H54 (cell line): Measurements from ENCODE around the gene PRAC1.

Source experiments
- DNase-seq: peaks from one replicate; pipeline ENCODE4 v3.0.0; 2011; ENCODE audit warnings: low spot score, mixed read lengths; ENCODE audit not compliant: insufficient read length
- FAIRE-seq: peaks from 3 replicates; lab custom pipeline; 2011; peaks lifted over from hg19 to GRCh38; lab: Jason Lieb, UNC
- POLR2A ChIP-seq: IDR thresholded peaks from 2 replicates; pipeline ENCODE4 v1.6.1; 2011; ENCODE audit warnings: low read depth, mild to moderate bottlenecking, low read length

PRAC1 gene

DNA sequence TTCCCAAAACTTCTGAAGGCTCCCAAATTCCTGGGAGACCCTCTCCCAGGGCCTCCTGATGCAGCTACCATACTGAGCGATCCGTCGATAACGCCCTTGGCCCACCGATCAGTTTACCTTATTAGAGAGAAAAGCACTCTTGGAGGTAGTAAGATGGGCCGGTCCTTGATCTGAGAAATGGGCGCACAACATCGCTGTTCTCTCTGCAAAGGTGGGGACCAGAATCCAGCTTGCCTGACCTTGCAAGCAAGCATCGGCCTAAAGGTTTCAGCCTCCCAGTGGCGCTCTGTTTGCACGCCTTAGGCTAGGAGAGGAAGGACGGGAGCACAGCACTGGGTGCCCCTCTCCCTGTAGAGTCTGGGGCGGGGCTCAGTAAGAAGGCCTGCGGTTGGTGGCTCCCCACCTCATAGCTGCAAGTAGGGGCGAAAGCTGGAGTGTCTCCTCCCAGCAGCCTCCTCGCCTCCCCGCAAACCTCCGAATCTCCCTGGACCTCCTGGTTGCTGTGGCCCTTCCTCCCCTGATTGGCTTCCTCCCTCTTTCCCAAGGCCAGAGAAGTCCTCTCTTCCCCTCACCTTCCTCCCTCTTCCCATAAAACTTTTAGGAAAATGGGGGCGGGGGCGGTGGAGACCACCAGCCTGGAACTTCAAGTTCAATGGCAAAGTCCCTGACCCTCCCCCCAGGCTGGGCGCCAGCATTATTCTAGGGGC is at the start of gene PRAC1:
Gene PRAC1 (minus strand): TSS at position 318 of the 707 bp plus-strand sequence. CDS start 126 bp downstream, at position 192.
- no peak for TF ChIP-seq POLR2A
- no peak for FAIRE-seq

DNA sequence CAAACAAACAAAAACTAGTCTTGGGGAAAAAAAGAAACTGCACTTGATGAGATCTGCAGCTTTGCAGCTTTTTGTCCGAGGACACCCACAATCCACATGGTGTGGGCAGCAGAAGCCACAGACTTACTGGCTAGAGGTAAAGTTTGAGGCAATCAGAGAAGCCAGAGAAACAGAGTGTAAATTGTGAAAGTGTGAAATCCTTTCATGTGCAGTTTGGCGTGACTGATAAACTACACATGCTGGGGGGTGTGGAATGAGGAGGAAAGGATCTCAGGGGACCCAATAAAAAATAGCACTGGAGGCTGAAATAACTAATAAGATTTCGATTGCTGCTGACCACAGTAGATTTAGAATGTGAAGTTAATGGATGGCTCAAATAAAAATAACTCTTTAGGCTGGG is 48.6 kb upstream of the PRAC1 start:
- DNase-seq (no peak), FAIRE-seq (no peak)
- TF ChIP-seq POLR2A: no peak

More for the DNA sequence above, at the start of gene PRAC1:
- DNase-seq: no peak

DNA sequence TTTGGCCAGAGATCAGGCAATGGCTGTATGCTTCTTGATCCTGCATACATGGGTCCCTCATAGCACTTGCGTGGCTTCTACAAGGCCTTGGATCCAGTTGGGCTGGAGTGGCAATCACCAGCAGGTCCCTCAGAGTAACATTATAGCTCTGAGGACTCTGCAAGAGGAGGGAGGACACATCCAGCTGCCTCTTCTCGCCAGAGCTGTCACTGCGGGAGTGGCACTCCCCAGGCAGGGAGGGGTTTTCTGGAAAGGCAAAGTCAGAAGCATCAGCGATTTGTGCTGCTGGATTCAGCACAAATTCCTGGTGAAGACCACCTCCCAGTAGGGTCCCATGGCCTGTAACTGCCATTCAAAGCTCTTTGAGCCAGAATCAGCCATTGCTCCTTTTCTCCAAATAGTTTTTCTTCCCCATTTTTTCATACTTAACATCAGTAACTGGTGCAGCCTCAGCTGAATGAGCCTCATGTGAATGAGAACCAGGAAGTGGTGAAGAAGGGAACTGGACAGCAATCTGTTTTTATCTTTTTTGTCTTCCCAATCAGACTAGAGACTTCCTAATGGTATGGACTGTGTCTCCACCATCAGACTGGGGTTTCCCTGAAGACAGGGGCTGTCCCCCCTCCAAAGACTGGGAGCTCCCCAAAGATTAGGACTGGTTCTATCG is 46.8 kb upstream of the PRAC1 start:
- DNase-seq: no peak
- TF ChIP-seq POLR2A: no peak
- no peak for FAIRE-seq

DNA sequence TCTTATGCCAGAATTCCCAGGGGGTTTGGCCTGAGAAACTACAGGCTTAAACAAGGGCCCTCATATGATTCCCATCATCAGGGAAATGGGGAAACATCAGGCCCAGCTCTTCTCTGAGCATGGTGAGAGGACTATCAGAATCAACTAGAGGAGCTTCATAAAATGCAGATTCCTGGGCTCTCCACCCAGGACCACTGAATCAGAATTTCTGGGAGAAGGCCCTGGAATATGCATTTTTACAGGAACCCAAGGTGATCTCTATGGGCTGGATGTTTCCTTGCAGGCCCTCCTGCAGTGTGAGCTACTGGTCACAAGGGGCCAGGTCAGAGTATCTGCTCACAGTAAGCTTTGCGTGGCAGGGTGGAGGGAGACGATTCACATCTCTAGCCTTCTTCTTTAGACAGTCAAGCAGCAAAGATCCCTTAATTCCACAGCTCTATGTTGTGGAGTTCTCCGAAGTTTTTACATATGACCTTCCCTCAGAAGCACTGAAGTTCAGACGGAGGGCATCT is 45.0 kb upstream of the PRAC1 start:
- DNase-seq: no peak
- no peak for TF ChIP-seq POLR2A
- FAIRE-seq: no peak

DNA sequence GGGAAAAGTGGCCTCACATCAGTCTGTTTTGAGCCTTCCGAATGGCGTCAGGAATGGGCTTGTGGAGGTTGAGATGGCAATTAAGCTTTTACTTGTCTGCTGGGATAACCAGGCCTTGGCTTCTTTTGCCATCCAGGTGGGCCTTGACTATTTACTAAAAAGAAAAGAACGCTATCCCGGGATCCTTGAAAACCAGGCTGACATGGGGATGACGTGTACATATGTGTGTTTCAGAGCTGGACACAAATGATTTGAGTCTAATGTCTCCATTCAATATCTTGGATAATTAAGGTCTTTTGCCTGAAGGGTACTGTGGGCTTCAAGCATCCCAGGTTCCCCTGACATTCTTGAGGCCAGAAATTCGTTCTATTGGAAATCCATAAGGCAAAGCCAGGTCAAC is 38.8 kb upstream of the PRAC1 start:
- TF ChIP-seq POLR2A: no peak
- no peak for FAIRE-seq
- DNase-seq: no peak

DNA sequence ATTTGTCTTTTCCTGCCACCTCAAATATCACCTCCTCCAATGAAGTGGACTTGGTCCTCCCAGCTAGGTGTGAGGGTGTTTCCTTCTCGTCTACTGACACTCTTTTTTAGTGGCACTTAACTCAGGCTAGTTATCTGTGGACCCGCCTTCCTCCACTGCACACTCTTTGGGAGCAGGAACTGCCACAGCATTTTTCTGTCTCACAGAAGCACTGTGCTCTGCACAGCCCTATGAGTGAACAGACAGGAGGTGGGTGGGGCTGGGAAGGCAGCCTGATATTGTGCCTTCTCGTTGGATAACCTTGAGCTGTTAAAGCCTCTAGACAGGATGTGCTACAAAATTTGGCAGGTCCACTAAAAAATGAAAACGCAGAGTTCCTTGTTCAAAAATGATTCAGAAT is 38.1 kb upstream of the PRAC1 start:
- TF ChIP-seq POLR2A: no peak
- DNase-seq (no peak), FAIRE-seq (no peak)

DNA sequence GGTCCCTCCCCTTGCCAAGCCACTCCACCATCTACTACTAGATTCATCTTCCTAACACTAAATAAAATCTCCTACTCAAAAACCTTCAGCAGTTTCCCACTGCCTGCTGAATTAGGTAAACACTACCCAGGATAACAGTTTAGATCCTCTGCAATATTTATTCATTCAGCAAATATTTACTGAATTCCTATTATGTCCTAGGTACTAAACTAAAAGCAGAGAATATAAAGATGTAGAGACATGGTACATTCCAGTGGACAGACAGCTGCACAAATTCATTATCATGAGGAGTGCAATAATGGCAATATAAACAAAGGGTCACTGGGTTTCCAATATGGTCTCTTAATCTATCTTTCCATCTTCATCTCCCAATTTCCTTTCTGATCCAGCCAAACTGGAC is 37.0 kb upstream of the PRAC1 start:
- TF ChIP-seq POLR2A: no peak
- no peak for DNase-seq
- no peak for FAIRE-seq

DNA sequence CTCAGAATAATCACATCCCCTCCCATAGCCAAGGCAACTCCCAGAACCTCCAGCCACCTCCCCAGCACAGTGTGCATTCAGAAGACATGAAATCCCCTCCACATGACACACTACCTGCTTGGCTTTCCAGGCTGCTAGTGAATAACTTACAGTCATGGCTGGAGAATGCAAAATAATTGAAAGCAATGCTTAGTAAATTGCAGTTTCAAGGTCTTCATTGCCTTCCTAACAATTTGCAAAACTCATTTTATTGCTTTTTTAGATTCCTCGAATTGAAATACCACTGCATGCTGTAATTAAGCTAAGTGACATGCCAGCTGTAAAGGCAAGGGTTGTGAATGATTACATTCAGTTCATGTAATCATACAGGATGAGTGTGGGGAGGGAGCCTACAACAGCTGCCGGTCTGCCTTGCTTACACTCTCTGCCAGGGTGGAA is 35.2 kb upstream of the PRAC1 start:
- DNase-seq: peak; percentile 77
- TF ChIP-seq POLR2A: no peak
- FAIRE-seq: no peak

DNA sequence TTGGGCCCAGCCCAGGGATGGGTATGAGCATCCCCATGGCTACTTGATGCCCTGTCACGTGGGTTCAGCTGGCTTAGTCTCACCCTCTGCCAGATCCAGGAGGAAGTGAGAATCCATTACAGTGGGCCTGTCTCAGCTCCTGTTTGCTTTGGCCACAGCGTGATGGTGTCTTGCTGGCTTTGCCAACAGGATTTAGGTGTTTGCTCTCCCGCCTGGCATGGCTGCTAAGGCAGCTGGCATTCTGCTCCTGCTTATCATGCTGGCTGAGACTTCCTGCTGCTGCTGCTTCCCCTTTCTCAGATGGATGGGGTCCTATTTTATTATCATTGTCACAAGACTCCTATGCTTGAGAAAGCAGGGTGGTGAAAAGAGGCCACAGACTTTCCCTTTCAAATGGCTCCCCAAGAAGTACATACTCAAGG is 34.5 kb upstream of the PRAC1 start:
- FAIRE-seq: no peak

DNA sequence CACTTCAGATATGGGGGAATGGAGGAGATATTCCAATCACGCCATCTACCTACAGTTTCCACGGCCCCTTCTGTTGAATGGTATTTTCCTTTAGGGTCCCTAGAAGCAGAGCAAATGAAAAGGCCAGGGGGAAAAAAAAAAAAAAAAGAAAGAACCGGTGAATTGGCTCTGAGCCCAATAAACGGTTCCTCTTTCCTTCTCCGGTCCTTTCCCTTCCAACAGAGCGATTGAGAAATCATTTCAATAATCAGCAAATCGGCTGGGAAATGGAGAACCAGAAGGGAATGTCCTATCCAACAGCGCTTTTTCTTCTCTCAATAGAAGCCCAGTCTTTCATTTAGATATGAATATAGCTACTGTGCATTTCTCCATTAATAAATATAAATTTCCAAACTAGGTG is 33.0 kb upstream of the PRAC1 start:
- DNase-seq (no peak), FAIRE-seq (no peak)
- TF ChIP-seq POLR2A: no peak

More for the DNA sequence above, 34.5 kb upstream of the PRAC1 start:
- DNase-seq: no peak
- no peak for TF ChIP-seq POLR2A

DNA sequence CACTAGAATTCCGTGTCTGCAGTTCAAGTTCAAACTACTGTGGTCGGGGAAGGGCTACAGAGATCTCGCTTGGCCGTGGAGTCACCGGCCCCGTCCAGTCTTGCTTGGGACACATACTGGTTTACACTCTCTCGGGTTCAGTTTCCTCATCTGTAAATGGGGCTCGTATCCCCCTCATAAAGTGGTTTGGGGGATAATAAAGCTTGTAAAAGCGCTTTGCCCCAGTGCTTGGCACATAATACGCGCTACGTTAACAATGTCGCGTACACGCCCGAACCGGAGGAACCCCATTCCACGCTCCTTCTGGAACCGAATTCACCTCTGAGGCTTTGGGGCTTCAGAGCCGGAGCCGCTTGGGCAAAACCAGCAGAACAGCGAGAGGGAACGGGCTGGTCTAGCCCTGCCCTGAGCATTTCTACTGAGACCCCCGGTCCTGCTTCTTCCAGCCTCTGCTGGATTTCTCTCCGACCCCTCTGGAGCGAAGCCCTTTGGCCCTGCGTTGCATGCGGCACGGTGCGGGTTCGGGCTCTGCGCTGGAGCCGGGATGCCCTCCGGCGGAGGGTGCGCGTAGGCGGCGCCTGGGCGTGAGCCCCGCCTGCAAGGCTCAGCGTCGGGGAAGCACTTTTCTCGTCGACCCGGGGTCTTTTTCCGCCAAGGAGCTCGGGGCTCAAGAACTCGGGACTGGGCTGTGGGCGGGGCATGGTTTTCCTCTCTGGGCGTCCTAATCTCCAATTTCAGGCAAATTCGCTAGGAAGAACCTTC is 32.4 kb upstream of the PRAC1 start:
- FAIRE-seq: no peak
- DNase-seq: no peak
- no peak for TF ChIP-seq POLR2A

DNA sequence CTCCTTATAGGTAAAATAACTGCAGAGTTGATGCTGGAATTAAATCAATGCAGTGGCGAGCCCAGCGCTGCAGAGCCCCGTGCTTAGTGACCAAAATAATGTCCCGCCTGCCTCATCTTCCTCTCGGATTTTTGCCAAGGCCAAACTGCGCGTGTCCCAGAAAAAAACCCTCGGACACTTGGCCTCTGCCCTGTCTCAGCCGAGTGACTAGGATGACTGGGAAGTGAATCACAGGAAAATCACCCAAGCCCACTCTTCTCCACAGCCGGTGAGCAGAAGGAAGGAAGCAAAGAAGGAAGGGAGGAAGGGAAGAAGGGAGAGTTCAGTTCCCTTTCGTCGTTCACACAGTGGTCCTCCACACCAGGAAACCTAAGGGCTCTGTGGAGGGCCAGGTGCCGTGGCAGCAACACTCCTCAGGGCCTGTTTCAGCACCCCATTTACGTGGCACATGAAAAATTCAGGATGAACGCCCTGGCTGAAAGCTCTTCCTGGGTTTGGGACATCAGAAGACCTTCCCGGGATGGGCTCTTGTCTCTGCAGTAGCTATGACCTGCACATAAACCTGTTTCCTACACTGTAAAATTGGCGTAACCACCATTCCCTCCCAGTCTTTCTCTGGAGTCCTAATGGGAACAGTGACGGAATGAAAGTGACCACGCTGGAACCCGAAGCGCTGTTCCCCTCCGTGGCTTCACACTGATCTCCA is 31.6 kb upstream of the PRAC1 start:
- TF ChIP-seq POLR2A: no peak
- peak; percentile 91 for DNase-seq
- FAIRE-seq: no peak
